ENCODE results near the gene PPP2R2D.

PPP2R2D gene

GRCh38 chr10:131900350-131901152, at the start of gene PPP2R2D:
TSS of gene PPP2R2D (plus strand) at chr10:131901008. CDS start at chr10:131901149, 141 bp downstream.
- DNase-seq (ENCODE audit: low read depth), result peak; percentile 88

- no peak for DNase-seq (ENCODE audit: low read depth)
These were observed 49.5 kb upstream of the PPP2R2D start for GRCh38 chr10:131851346-131851745.

GRCh38 chr10:131852176-131852822, 48.5 kb upstream of the PPP2R2D start:
- no peak for DNase-seq (ENCODE audit: low read depth)

- no peak for DNase-seq (ENCODE audit: low read depth)
These were observed 47.8 kb upstream of the PPP2R2D start for GRCh38 chr10:131852823-131853609.

GRCh38 chr10:131853610-131853964, 47.2 kb upstream of the PPP2R2D start:
- no peak for DNase-seq (ENCODE audit: low read depth)

GRCh38 chr10:131854579-131855335, 46.1 kb upstream of the PPP2R2D start:
- no peak for DNase-seq (ENCODE audit: low read depth)

GRCh38 chr10:131855461-131856401, 45.1 kb upstream of the PPP2R2D start:
- DNase-seq (ENCODE audit: low read depth), result no peak

GRCh38 chr10:131856441-131857094, 44.2 kb upstream of the PPP2R2D start:
- no peak for DNase-seq (ENCODE audit: low read depth)

- DNase-seq (ENCODE audit: low read depth), result no peak
These were observed 43.4 kb upstream of the PPP2R2D start for GRCh38 chr10:131857156-131858117.

GRCh38 chr10:131858118-131858515, 42.7 kb upstream of the PPP2R2D start:
- no peak for DNase-seq (ENCODE audit: low read depth)

- no peak for DNase-seq (ENCODE audit: low read depth)
These were observed 42.0 kb upstream of the PPP2R2D start for GRCh38 chr10:131858583-131859340.

GRCh38 chr10:131859341-131860020, 41.3 kb upstream of the PPP2R2D start:
- no peak for DNase-seq (ENCODE audit: low read depth)

GRCh38 chr10:131860311-131860710, 40.5 kb upstream of the PPP2R2D start:
- DNase-seq (ENCODE audit: low read depth), result no peak

- DNase-seq (ENCODE audit: low read depth), result no peak
These were observed 39.9 kb upstream of the PPP2R2D start for GRCh38 chr10:131860806-131861440.

- DNase-seq (ENCODE audit: low read depth), result no peak
These were observed 38.3 kb upstream of the PPP2R2D start for GRCh38 chr10:131862548-131862947.

- DNase-seq (ENCODE audit: low read depth), result no peak
These were observed 35.4 kb upstream of the PPP2R2D start for GRCh38 chr10:131865223-131865917.

- DNase-seq (ENCODE audit: low read depth), result no peak
These were observed 34.1 kb upstream of the PPP2R2D start for GRCh38 chr10:131866673-131867072.

Measured in iris pigment epithelial cell (primary cell).